K562 (cell line): ENCODE results near the gene HMG20B. TPM values are rescaled to one million over a fixed set of nuclear protein-coding genes. Genes with fewer than 3 reads are reported as not detected.

Experiments
- ATAC-seq: fragments of 200-7000 bp; cut with Tn5 transposase; 3 replicates; pipeline ENCODE4 v1.9.1; 2020; ENCODE audit warnings: moderate library complexity
- BruUV-seq: library from RNA; stranded (reverse); fragments of 400-500 nt; replicated peaks from 2 replicates; lab custom pipeline; 2021; lab: Mats Ljungman, UMichigan
- CTCF ChIA-PET: fragments of 300-600 bp; formaldehyde crosslinking; extraction: SDS; loops from one replicate; lab custom pipeline; 2021; ENCODE audit warnings: low intra/inter-chr PET ratio; lab: Yijun Ruan, JAX
- POLR2A ChIA-PET: fragments of 300-600, 350-650 bp; sonication (Branson Sonifier 250); formaldehyde crosslinking; extraction: SDS; loops from one replicate; lab custom pipeline; 2021; ENCODE audit warnings: antibody characterized with exemption, inconsistent platforms; lab: Yijun Ruan, JAX
- DNase-seq, 4 experiments: peaks; one replicate each; pipeline versions ENCODE4 v3.0.0 to v3.0.0-alpha.2; 2011 to 2018; ENCODE audit warnings: low spot score in 3 of 4, mixed read lengths in 3 of 4; ENCODE audit errors: extremely low read depth in 1 of 4
- FAIRE-seq: peaks from 2 replicates; lab custom pipeline; 2011; peaks lifted over from hg19 to GRCh38; lab: Jason Lieb, UNC
- H2AFZ ChIP-seq: 2 replicates; pipeline ENCODE4 v1.6.0; 2011; ENCODE audit warnings: low read depth, low read length, control low read depth, inconsistent platforms
- H3K27ac ChIP-seq: fragments of 200-600 bp; 3 replicates; pipeline ENCODE4 v1.8.0; 2011; ENCODE audit warnings: low read depth, mild to moderate bottlenecking, control low read depth, inconsistent platforms, low read length, moderate library complexity, mixed read lengths; ENCODE audit errors: extremely low read depth
- H3K27me3 ChIP-seq, 2 experiments: fragments of 300-600 bp in 1 of 2; 2 replicates in 1 of 2; 3 replicates in 1 of 2; pipeline versions ENCODE4 v1.6.0 to v1.8.0; 2011; ENCODE audit warnings: inconsistent platforms in 2 of 2, low read length in 2 of 2, mild to moderate bottlenecking in 1 of 2, mixed read lengths in 1 of 2, moderate library complexity in 1 of 2; ENCODE audit not compliant: control insufficient read depth in 2 of 2, insufficient read depth in 2 of 2
- H3K36me3 ChIP-seq: fragments of 300-600 bp; 3 replicates; pipeline ENCODE4 v1.8.0; 2011; ENCODE audit warnings: mild to moderate bottlenecking, low read length, inconsistent platforms; ENCODE audit not compliant: control insufficient read depth, insufficient read depth
- H3K4me1 ChIP-seq, 2 experiments: fragments of 200-600 bp in 1 of 2; replicated peaks in 1 of 2; 2 replicates in 1 of 2; 3 replicates in 1 of 2; pipeline versions ENCODE4 v1.5.1 to v1.8.0; 2011; ENCODE audit warnings: inconsistent platforms in 2 of 2, low read length in 2 of 2, mild to moderate bottlenecking in 1 of 2, mixed read lengths in 1 of 2, moderate library complexity in 1 of 2; ENCODE audit not compliant: control insufficient read depth in 2 of 2, insufficient read depth in 2 of 2
- H3K4me2 ChIP-seq: 2 replicates; pipeline ENCODE4 v1.6.1; 2011; ENCODE audit warnings: low read length, control low read depth, inconsistent platforms, mixed read lengths; ENCODE audit not compliant: insufficient read depth
- H3K4me3 ChIP-seq: fragments of 200-600 bp; sonication (generic), shearing (Covaris generic); 2 replicates; pipeline ENCODE4 v1.5.1; 2016; ENCODE audit warnings: control low read depth, inconsistent platforms
- H3K79me2 ChIP-seq: fragments of 200-600 bp; 3 replicates; pipeline ENCODE4 v1.8.0; 2011; ENCODE audit warnings: low read length, inconsistent platforms; ENCODE audit not compliant: control insufficient read depth, insufficient read depth
- H3K9ac ChIP-seq, 2 experiments: 2 replicates each; pipeline versions ENCODE4 v1.6.0 to v1.6.1; 2011; ENCODE audit warnings: low read depth in 2 of 2, low read length in 2 of 2, control low read depth in 1 of 2, inconsistent platforms in 1 of 2, mild to moderate bottlenecking in 1 of 2, mixed read lengths in 1 of 2; ENCODE audit not compliant: insufficient read depth in 1 of 2
- H3K9me1 ChIP-seq: one replicate; pipeline ENCODE4 v1.6.0; 2011; ENCODE audit warnings: inconsistent platforms, mild to moderate bottlenecking, low read length, moderate library complexity; ENCODE audit not compliant: control insufficient read depth, insufficient read depth
- H3K9me3 ChIP-seq: replicated peaks from 2 replicates; pipeline ENCODE4 v1.5.1; 2011; ENCODE audit warnings: low read depth, low read length, inconsistent platforms; ENCODE audit not compliant: control insufficient read depth, insufficient read depth
- H4K20me1 ChIP-seq: replicated peaks from 2 replicates; pipeline ENCODE4 v1.6.1; 2011; ENCODE audit warnings: low read length, inconsistent platforms, mixed read lengths; ENCODE audit not compliant: control insufficient read depth, insufficient read depth
- ADNP ChIP-seq: fragments of 200-800 bp; sonication (Bioruptor generic); IDR thresholded peaks from 2 replicates; pipeline ENCODE4 v1.6.1; 2016; ENCODE audit warnings: missing genetic modification characterization, missing compliant biosample characterization
- BCOR ChIP-seq: fragments of 450-650 bp; IDR thresholded peaks from 2 replicates; pipeline ENCODE4 v1.6.1; 2016
- CREBBP ChIP-seq: IDR thresholded peaks from one replicate; pipeline ENCODE4 v1.6.1; 2012; ENCODE audit warnings: low read depth, mild to moderate bottlenecking, control low read depth, inconsistent platforms, low read length
- EWSR1 ChIP-seq: fragments of 450-650 bp; IDR thresholded peaks from 2 replicates; pipeline ENCODE4 v1.6.1; 2018; ENCODE audit warnings: borderline replicate concordance, mild to moderate bottlenecking, low read depth, moderate library complexity; ENCODE audit not compliant: partially characterized antibody
- FOXM1 ChIP-seq, 2 experiments: fragments of 450-650 bp in 1 of 2; sonication (generic) in 1 of 2; formaldehyde crosslinking in 1 of 2; IDR thresholded peaks; 2 replicates each; pipeline versions ENCODE4 v1.6.1 to v1.9.0; 2017 to 2022; ENCODE audit warnings: low read depth in 2 of 2, mild to moderate bottlenecking in 2 of 2, missing genetic modification reagents in 1 of 2, moderate library complexity in 1 of 2
- HDAC1 ChIP-seq, 2 experiments: fragments of 450-650 bp; IDR thresholded peaks; 2 replicates each; pipeline ENCODE4 v1.6.1; 2016 to 2017; ENCODE audit warnings: inconsistent platforms in 1 of 2, mild to moderate bottlenecking in 1 of 2, moderate library complexity in 1 of 2
- HDAC2 ChIP-seq: fragments of 450-650 bp; IDR thresholded peaks from 2 replicates; pipeline ENCODE4 v1.6.1; 2016; ENCODE audit warnings: mild to moderate bottlenecking
- HMG20B ChIP-seq: fragments of 250-450 bp; sonication (Bioruptor Pico); IDR thresholded peaks from 2 replicates; pipeline ENCODE4 v1.5.0; 2021; ENCODE audit warnings: mild to moderate bottlenecking
- HOMEZ ChIP-seq: fragments of 250-450 bp; sonication (Bioruptor Pico); IDR thresholded peaks from 2 replicates; pipeline ENCODE4 v1.4.0; 2020; ENCODE audit warnings: mild to moderate bottlenecking, moderate library complexity
- KDM1A ChIP-seq, 2 experiments: fragments of 450-650 bp; IDR thresholded peaks; 2 replicates each; pipeline ENCODE4 v1.6.1; 2016; ENCODE audit warnings: mild to moderate bottlenecking in 2 of 2
- MNT ChIP-seq, 2 experiments: fragments of 450-650 bp; conservative IDR thresholded peaks; 2 replicates each; pipeline ENCODE4 v1.6.1; 2017; ENCODE audit warnings: mild to moderate bottlenecking in 2 of 2, moderate library complexity in 2 of 2
- POLR2A ChIP-seq: fragments of 450-650 bp; conservative IDR thresholded peaks from 2 replicates; pipeline ENCODE4 v1.6.1; 2016
- SMARCA5 ChIP-seq: fragments of 450-650 bp; IDR thresholded peaks from 2 replicates; pipeline ENCODE4 v1.6.1; 2016
- TGIF2 ChIP-seq: sonication (generic); formaldehyde crosslinking; IDR thresholded peaks from 2 replicates; pipeline ENCODE4 v1.8.1; 2022; ENCODE audit warnings: mild to moderate bottlenecking, missing genetic modification reagents, moderate library complexity
- ZBED1 ChIP-seq: IDR thresholded peaks from 2 replicates; pipeline ENCODE4 v1.6.1; 2014
- ZNF121 ChIP-seq: sonication (generic); formaldehyde crosslinking; conservative IDR thresholded peaks from 2 replicates; pipeline ENCODE4 v1.8.0; 2022; ENCODE audit warnings: missing genetic modification reagents
- ZNF146 ChIP-seq: IDR thresholded peaks from one replicate; pipeline ENCODE4 v1.6.1; 2018; ENCODE audit warnings: missing compliant biosample characterization; ENCODE audit not compliant: unreplicated experiment
- WGBS: fragments of 100-300 bp; shearing (Covaris generic); methylation state at CpG from one replicate; pipeline ENCODE4 v1.1.6; 2016; ENCODE audit warnings: low coverage, mixed read lengths; ENCODE audit not compliant: insufficient coverage; ENCODE audit errors: missing lambda C conversion rate; 5-methylcytosine and 5-hydroxymethylcytosine counted together
- in situ Hi-C: fragments of 300-500 bp; cut with MboI; formaldehyde crosslinking; loops from 4 replicates; pipeline ENCODE4 v1.15.0; 2018; ENCODE audit warnings: inconsistent platforms, mixed read lengths
- intact Hi-C: fragments of 100-400 bp; cut with micrococcal nuclease; formaldehyde crosslinking; loops from 2 replicates; pipeline ENCODE4 v1.14.2; 2022
- polyA plus RNA-seq, 8 experiments: library from polyadenylated mRNA; depleted of rRNA in 4 of 8; stranded (reverse) in 5 of 8; unstranded in 3 of 8; fragments of >200 nt; fragmentation: Nextera tagmentation in 2 of 8; fragmentation: Illumina TruSeq in 1 of 8; extraction: Ambion mirVana in 2 of 8; extraction: Trizol in 1 of 8; gene quantifications; 2 replicates each; pipeline versions ENCODE4 v1.2.1 to v1.2.3, GENCODE V29; 2011 to 2014; ENCODE audit warnings: inconsistent platforms in 1 of 8, missing spikeins in 1 of 8
- total RNA-seq, 7 experiments: library from RNA; depleted of rRNA in 6 of 7; stranded (reverse); fragments of >200 nt in 6 of 7; fragmentation: Illumina TruSeq in 2 of 7; extraction: Trizol in 2 of 7; gene quantifications; 2 replicates each; pipeline versions ENCODE4 v1.2.1 to v1.2.3, GENCODE V29; 2011 to 2021; ENCODE audit warnings: low replicate concordance in 1 of 7

HMG20B gene
- total and polyA plus RNA-seq, 9 of the 15 experiments (the other 6 are each of a cell fraction or from before 2014, with no cell fraction given) = 0.35 to 172 (median 38.6) TPM

GRCh38 chr19:3538965-3539755 is 33.6 kb upstream of the HMG20B start, which contains the start of gene TEKTIP1 (continued):
- peak in 1 of 2 experiments; percentile 35; a peak in 1 of 4 replicates for TF ChIP-seq MNT (conservative IDR thresholded peaks at IDR 0.05)
- TF ChIP-seq TGIF2 (CRISPR knock-in tag) = no peak
- TF ChIP-seq ZBED1 = 0 out of 2 replicates have a peak, but pooled peaks have one; percentile 10

- peaks cover 7 to 58% of the 10 kb centered on the region in 2 experiments; a peak in 3 of 5 replicates for H3K4me1 ChIP-seq
- H3K4me3 ChIP-seq = no peak overlapping the region
- no peaks in the 10 kb centered on the region for H3K79me2 ChIP-seq
- ChIA-PET POLR2A (interaction anchor here (1.3 to 1.4 kb wide), 2 partner anchors 10 to 18 kb away, joined by 3 to 6 read pairs; partner anchors contain the start of gene MFSD12), CTCF (no interaction called here)
- no TSS peak for BruUV-seq
- H3K9ac ChIP-seq = no peak overlapping the region
- no peaks in the 10 kb centered on the region for H3K9me3 ChIP-seq
- H3K4me2 ChIP-seq = no peak overlapping the region
- FAIRE-seq = no peak
- H2AFZ ChIP-seq = no peak overlapping the region
- no peak overlapping the region for H3K27ac ChIP-seq
- in situ Hi-C loops (no loop called here), intact Hi-C loops (loop anchor here (10.0 kb wide), 1 partner anchor 65 kb away; the partner anchor contains the start of gene TBXA2R)
- peaks cover 35% of the 10 kb centered on the region; the same call in 2 of the 3 replicates for H3K36me3 ChIP-seq
- no peaks in the 10 kb centered on the region for H3K9me1 ChIP-seq
- no peak for ATAC-seq
- whole genome bisulfite sequencing = 58% methylated on average over 1 of the region's 1 CpG
- H4K20me1 ChIP-seq = 0 out of 2 replicates have a peak, but pooled peaks cover 5% of the 10 kb centered on the region
- no peaks in the 10 kb centered on the region for H3K27me3 ChIP-seq
- no peak for DNase-seq
- TF ChIP-seq KDM1A (IDR thresholded peaks at IDR 0.05) = peak; percentile 67 to 76; a peak in 3 of 4 replicates
- TF ChIP-seq BCOR = peak; percentile 87
- TF ChIP-seq ADNP (tag) = peak; percentile 78
- TF ChIP-seq ZNF146 (CRISPR knock-in tag) = peak; percentile 100
- peak; percentile 64 for TF ChIP-seq SMARCA5
- peak; percentile 72; the same call in 1 of the 2 replicates for TF ChIP-seq HDAC2
- TF ChIP-seq ZNF121 (CRISPR knock-in tag) = peak; percentile 80
- no peak for TF ChIP-seq CREBBP
- TF ChIP-seq POLR2A = peak; percentile 26; the same call in 1 of the 2 replicates
- no peak for TF ChIP-seq HOMEZ
- TF ChIP-seq HMG20B = no peak
- TF ChIP-seq HDAC1 (IDR thresholded peaks at IDR 0.05) = 0 out of 4 replicates have a peak, but pooled peaks of 1 of the 2 experiments have one; percentile 63
- no peak for TF ChIP-seq EWSR1
- no peak for TF ChIP-seq FOXM1 (IDR thresholded peaks at IDR 0.05; ENCODE audit: low read depth)
- TF ChIP-seq FOXM1 (CRISPR knock-in tag; IDR thresholded peaks at IDR 0.05; ENCODE audit: low read depth) = no peak
Observed at GRCh38 chr19:3539756-3540118, 33.0 kb upstream of the HMG20B start.
